CD4-positive, alpha-beta T cell treated with Interleukin-12 subunit alpha and Interleukin-12 subunit beta, for 1 hour (primary cell): ENCODE measurements around the gene DLGAP1.
A peak's percentile ranks its signal among the peaks of the same experiment; 100 is the strongest.
"Not testable (repeated sequence)": the region's sequence is repeated elsewhere in the genome, so short reads cannot be mapped to it uniquely, and the experiment has no call there.

Experiments used
- DNase-seq: peaks from one replicate; pipeline ENCODE4 v3.0.0-alpha.2; 2020

Gene DLGAP1

DNA sequence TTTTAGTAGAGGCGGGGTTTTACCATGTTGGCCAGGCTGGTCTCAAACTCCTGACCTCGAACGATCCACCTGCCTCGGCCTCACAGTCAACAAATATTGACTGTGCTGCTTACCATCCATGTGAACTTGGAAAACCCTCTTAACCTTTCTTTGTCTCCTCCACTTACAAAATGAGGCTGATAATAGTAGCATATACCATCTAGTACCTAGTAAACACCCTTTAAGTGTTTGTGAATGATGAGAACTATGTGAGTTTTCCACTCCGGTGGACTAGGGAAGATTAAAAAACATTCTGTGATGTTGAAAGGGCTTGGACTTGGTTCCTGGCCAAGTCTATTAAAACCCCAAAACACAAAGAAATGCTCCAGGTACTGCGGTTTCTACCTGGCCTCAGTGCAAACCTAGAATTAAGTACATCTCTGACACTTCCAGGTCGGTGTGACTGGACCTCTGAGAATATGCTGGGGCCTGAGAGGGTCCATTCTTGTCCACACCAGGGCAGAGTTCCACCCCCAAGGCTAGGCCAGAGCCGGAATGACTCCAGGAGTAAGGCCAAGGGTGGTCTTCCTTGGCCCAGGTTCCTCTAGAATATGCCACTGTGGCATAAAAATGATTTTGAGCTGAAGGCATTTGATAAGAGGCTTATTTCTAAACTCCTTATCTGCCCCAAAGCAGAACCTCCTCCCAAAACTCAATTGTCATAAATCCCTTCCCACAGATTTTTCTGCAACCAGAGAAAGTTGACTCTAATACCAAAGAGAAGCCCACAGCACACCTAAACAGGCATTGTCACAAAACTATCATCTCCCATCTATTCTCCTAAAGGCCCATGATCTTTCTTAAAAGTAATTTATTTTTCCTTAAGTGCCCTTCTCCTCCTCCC is 787.6 kb downstream of the DLGAP1 start:
- no peak for DNase-seq

DNA sequence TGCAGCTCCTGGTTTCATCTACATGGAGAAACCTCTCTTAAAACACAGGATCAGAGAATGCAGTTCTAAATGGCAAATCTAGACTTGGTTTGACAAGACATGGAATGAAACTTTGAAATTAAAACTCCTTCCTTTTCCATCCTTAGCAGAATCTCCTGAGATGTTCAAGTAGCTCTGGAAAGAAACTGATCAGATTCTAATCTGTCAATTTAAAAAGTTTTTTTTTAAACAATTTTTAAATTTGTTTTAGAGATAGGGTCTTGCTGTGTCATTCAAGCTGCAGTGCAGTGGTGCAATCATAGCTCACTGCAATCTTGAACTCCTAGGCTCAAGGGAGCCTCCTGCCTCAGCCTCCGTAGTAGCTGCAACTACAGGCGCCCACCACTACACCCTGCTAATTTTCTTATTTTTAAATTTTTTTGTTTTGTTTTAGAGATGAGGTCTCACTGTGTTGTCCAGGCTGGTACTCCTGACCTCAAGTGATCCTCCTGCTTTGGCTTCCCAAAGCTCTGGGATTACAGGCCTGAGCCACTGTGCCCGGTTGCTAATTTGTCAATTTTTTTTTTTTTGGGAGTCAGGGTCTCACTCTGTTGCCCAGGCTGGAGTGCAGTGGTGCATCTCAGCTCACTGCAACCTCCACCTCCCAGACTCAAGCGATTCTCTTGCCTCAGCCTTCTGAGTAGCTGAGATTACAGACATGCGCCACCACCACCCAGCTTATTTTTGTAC is 788.4 kb downstream of the DLGAP1 start:
- no peak for DNase-seq

DNA sequence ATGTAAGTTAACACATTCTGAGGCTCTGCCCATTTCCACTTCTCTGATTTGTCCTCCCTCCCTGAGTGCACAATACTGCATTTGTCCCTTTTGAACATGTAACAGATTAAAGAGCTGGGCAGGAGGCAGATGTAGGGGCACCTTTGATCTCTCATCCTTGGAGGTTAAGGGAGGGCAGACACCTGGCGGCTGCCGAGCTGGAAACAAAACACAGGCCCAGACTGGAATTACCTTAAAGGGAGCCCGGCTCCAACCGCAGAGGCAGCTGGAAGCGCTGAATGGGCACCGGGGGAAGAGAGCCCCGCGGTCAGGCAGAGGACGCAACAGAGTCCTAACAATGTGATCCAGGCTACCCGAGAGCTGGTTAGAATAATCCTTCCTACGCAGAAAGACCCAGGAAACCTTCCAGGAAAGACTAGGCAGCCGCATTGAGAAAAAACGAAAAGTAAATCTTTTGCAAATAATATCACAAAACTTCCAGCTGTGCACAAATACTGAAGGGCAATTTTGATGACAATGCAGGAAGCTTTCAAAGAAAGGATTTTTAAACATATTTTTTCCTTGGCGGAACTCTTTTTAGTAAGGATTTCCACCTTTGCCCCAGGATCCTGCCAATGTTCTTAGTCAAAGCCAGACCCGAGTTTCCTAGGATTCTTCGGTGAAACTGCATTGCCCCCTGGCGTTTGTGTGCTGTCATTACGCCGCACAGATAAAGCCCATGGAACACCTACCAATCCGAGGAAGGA is 789.2 kb downstream of the DLGAP1 start:
- peak; percentile 79 for DNase-seq

DNA sequence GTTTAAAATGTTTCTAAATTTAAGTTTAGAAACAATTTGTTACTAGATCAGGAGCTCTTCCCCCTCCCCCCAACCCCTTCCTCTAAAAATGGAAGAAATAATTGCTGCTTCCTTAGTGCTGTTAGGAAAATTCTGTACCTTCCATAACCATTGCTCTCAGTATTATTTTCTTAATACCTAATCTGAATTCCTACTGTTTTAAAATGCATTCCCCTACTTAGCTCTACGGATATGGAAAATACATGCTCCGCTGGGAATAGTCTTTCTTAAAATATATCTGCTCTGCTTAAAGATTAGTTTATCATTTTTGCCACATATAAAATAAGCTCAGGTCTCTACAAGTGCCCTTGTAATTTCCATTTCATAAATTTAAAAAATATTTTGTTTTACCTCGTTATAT is 789.9 kb downstream of the DLGAP1 start:
- DNase-seq: no peak

DNA sequence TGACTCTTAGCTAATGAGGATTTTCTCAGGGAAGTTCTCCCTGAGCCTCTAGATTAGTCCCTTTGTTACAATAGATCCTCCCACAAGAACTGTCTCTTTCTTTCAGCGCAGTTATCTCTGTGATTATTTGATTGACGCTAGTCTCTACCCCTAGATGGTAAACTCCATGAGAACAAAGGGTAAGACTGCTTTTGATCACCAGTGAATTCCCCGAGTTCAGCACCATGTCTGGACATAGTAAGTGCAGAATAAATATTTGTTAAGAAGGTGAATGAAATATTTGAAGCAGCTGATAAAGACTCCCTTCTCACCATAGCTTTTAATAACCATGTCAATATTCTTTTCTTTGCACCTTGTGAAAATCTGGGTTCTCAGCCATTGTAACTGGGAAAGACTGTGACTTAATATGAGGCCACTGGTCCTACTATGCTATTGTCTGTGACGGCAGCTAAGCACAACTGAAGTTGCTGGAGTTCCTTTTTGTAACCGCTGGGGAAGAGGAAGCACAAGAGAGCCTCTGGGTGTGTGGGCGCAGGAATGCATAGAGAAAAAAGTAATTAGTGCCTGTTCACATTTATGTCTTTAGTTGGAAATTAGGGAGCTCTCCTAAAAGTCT is 790.4 kb downstream of the DLGAP1 start:
- no peak for DNase-seq

DNA sequence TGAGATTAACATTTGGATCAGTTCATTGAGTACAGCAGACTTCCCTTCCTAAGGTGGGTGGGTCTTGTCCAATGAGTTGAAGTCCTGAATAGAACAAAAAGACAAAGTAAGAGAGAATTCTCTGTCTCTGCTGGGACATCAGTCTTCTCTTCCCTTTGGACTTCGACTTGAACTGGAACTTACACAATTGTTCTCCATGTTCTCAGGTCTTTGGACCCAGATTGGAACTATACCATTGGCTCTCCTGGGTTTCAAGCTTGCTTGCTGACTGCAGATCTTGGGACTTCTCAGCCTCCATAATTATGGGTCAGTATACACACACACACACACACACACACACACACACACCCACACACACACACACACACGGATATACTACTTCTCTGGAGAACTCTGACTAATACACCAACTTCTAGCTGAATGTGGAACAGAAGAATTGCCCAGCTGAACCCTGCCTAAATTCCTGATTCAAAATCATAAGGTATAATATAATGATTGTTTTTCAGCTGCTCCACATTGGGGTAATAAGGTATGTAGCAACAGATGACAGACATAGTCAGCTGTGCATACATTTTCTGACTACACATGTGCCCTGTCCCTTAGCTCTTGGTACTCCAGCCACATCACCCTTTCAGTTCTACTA is 791.1 kb downstream of the DLGAP1 start:
- DNase-seq: no peak

DNA sequence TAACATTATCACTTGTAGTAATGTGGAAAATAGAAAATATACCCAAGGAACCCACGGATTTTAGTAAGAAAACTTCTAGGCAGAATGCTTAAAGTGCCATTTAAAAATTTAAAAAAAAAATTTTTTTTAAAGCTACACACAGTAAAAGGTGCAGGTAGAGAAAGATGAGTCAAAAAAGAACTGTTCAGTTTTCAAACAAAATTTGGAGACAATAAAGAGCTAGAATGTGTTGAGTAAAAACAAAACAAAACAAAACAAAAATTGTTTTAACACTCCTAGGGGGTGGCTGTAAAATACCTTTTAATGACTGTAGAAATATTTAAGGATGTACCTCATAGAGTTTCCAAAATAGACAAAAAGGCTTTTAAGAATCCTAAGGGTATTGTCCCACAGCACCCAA is 793.1 kb downstream of the DLGAP1 start:
- DNase-seq: no peak

DNA sequence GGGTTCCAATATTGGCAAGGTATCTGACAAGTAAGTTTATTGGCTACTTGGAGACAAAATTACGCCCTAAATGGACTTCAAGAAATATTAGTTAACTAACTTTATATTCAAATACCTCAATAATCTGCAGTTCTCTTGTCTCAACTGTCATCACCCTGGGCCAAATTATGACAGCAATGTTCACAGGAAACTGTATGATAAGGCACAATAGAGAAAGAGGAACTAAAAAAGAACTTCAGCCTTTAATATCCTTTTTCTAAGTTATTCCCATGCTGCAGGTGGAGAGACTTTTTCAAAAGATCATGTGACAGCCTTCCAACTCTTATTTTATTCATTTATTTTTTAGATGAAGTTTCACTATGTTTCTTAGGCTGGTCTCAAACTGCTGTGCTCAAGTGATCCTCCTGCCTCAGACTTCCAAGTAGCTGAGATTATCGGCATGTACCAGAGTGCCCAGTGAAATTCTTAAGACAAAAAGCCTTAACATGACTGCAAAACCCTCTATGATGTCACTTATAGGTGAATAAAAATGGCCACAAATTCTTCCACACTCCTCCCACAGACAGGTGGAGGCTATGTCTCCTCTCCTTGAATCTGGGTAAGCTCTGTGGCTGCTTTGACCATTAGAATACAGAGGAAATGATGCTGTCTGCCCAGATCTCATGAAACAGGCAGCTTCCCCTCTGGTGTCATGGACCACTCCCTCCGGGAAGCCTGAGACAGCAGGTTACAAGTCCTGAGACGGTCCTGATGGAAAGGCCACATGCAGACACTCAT is 794.2 kb downstream of the DLGAP1 start:
- no peak for DNase-seq

DNA sequence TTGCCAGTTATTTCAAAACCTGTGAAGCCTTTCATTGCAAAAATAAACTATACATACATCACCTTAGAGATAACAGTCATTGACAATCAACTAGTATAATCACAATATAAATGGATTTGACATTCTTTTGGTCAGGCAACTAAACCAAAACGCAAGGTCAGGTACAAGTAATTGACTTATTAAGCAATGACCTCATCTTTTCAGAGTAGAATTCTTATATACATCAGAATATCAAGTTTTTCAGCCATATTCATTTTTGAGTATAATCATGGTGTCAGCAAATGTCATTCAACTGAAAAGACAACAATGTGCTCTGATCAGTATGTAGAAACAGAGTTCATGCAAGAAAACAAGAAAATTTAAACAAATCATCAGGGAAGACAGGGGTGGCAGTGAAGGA is 796.6 kb downstream of the DLGAP1 start:
- DNase-seq: no peak

DNA sequence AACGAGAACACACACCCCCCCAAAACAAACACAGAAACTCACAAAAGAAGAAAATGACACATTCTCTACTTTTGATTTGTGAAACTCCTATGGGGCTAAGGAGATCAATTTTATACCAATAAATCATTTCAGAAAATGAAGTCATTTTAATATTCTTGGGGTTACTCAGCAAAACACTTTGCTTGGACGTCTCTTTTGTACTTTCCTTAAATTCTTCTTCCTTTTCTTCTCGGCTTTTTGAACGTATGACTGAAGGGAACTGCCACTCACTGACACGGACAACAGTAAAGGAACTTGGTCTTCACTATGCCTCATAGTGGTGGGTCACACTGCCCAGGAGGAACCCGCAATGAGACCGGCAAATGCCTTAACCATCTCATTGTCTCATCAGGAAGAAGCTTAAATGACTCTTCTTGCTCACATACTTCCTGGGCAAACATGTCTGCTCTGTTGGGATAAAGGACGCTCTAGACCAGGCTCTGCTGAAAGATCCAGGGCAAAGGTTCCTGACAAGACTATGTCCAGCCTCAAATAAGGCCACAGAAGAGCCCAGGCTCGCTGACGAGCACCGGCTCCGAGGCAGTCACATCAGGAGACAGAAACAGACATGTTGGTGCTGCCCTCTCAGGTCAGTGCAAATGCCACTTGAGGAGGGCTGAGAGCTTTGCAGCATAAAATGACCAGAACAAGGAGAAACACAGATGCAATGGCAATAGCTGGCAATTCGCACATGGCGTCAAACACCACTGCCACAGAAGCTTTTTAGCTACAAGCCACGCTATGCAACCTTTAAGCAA is 799.7 kb downstream of the DLGAP1 start:
- DNase-seq: no peak

DNA sequence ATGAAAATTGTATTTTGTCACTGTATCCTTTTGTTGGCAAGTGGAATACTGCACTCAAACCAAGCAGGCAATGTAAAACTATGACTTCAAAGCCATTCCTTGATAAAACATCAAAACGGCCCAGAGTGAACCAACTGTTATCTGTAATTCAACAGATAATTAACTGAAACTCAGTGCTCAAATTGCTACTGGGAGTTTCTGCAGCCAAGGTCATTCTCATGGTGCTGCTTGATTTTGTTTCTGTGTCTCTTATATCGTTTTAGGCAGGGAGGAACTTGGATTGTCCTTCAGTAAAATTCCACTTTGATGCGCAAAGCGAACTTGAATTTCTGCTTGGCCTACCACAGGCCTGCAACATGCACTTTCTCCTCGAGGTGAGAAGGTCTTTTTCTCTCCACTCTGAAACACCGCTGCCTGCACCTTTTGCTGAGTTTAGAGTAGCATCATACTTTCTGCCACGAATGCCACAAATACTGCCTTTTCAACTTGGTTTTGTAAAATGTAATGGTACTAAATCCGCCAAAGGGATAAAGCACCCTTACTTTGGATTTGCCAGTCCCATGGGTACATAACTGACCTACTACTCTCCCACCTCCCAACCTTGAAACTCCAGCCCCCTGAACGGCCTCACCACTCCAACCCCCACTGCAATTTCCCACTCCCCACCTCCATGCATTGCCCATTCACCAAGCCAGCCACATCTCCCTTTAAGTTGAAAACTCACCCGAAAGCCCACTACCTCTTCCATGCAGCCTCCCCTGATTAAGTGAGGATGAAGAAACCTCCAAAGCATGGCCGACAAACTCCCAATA is 800.5 kb downstream of the DLGAP1 start:
- DNase-seq: no peak

DNA sequence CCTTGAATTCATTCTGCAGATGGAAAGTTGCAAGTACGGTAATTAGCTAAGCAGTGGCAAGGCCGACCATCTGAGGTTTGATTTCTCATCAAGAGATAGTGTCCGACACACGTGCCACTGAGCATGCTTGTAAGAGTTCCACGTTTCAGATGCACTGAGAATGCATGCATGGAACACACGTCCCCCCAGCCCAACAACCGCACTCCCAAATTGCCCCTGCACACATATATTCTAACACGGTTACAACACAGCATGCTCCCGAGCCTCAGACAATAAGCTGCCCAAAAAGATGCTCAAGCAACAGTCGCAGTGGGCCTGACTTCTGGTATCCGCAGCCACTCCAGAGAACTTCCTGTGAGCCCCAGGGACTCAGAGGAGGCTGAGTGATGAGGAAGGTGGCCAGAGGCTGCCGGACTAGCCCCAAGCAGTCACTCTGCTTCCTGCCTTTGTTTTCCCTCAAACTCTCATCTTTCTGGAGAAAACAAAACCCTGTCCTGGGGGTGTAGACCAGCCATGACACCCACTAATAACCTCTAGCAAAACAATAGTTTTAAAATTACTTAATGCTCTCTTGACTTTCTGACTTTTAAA is 801.2 kb downstream of the DLGAP1 start:
- no peak for DNase-seq

DNA sequence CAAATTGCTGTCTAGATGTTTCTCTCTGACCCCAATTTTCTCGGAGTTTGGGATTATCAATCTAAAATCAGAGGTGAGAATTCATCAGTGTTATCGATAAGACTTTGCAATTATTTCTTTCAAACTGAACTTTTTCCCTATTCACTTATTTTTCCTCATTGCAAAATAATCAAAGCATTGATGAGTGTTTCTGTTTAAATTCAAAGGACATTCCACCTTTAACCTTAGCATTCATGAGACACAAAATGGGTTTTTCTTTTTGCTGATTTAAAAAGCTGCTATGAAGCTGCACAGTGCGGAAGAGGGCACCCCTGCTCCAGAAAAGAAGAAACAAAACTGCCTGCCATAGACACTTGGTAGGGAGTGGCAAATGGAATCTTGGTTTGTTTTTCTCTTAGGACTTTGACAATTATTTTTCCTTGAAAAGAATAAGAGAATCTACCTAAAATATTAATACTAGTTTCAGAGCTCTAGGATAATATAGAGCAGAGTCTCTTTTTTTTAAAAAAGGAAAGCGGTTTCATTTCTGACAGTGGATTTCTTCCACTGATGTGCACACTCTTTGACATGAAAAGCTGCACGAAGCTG is 801.8 kb downstream of the DLGAP1 start:
- no peak for DNase-seq

DNA sequence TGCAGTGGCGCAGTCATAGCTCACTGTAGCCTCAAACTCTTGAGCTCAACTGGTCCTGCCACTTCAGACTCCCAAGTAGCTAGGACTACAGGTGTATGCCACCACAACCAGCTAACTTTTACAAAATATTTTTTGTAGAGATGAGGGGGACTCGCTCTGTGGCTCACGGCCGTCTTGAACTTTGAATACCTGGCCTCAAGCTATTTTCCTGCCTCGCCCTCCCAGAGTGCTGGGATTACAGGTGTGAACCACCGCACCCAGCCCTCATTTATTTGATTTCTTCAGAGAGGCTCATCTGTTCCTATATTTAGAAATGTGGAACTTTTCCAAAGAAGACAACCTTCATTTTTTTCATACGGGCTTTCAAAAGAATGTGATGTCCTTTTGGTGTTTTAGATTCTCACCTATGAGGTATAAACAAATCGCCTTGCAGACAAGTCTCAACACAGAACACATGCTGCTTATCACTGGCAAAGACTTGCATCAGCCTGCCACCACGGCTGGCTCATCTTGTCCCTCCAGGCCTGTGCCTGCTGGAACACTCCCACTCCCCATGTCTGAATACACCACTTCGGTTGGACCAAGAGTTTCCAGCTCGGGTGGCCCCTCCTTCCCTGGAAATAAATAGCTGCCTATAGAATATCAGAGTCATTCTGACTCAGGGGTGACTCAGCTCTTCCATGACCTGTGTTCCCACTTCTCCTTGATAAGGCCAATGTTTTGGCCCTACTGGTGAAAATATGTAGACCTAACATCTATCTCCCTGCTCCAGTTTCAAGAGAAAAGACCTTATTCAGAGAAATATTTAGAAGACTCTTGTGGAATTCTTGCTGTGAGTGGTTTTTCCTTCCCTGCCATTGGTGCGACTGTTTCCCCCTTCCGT is 802.5 kb downstream of the DLGAP1 start:
- no peak for DNase-seq

DNA sequence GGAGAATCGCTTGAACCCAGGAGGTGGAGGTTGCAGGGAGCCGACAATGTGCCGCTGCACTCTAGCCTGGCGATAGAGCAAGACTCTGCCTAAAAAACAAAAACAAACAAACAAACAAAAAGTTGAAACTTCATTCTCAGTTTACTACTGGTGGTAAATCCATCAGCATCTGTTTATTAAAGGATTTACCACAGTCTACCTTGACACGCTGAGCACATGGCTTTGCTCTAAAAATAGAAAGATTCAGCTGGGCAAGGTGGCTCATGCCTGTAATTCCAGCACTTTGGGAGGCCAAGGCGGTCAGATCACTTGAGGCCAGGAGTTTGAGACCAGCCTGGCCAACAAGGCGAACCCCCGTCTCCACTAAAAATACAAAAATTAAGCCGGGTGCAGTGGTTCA is 803.8 kb downstream of the DLGAP1 start:
- no peak for DNase-seq

DNA sequence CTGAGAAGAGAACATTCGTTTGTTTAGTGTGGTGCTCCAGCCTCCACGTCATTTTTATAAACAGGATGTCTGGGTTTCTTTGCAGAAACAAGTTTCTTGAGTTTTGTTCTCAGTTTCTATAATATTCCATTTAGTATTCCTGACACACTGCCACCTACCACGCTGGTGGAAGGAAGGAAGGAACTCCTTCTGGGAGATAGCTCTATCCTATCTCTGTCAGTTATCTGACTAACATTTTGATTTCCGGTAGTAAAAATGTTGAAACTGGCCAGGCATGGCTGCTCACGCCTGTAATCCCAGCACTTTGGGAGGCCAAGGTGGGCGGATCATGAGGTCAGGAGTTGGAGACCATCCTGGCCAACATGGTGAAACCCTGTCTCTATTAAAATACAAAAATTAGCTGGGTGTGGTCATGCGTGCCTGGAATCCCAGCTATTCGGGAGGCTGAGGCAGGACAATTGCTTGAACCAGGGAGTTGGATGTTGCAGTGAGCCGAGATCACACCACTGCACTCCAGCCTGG is 804.5 kb downstream of the DLGAP1 start:
- DNase-seq: not testable (repeated sequence)

DNA sequence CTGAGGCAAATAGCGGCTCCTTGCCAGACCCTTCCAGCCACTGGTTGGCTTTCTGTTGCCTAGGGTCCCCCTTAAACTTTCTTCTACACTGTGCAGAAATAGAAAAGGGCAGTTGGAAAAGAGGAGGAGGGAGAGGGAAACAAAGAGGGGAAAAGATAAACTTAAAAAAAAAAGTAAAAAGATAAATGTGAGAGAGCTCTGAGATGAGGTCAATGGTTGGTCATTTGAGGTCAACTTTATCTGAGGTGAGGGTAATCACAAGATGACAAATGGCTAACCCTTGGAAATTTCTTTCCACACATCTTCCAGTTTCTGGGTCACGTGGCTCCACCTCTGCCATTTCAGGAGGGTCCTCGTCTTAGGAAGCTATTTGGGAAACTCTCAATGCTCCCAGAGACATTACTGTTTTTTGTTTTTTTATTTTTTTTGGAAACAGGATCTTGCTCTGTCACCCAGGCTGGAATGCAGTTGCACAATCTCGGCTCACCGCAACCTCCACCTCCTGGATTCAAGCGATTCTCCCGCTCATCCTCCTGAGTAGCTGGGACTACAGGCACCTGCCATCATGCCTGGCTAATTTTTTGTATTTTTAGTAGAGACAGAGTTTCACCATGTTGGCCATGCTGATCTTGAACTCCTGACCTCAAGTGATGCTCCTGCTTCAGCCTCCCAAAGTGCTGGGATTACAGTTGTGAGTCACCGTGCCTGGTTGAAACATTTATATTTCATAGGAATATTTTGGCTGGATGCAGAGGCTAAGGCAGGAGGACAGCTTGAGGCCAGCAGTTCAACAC is 805.3 kb downstream of the DLGAP1 start:
- DNase-seq: no peak
